ENCODE results near the gene SDHAF3.

GRCh38 chr7:97104719-97105238, 12.7 kb upstream of the SDHAF3 start:
- TF ChIP-seq POLR2A (IDR thresholded peaks at IDR 0.05; ENCODE audit: low read depth) (no peak), CTCF (IDR thresholded peaks at IDR 0.05) (peak; percentile 70 to 79 (median 77))
